Measurements from ENCODE around the gene PLA1A.

The PLA1A gene

GRCh38 chr3:119627461-119627860 is 29.8 kb downstream of the PLA1A start:
- peak; percentile 42 for DNase-seq (ENCODE audit: low read depth)
- TF ChIP-seq CTCF (IDR thresholded peaks at IDR 0.05; ENCODE audit: low read length, missing control alignments), result no peak
- no peak overlapping the region for H3K4me3 ChIP-seq (replicated peaks; ENCODE audit: low read depth, low read length)

GRCh38 chr3:119628390-119628789 is 30.7 kb downstream of the PLA1A start:
- no peak for TF ChIP-seq CTCF (IDR thresholded peaks at IDR 0.05; ENCODE audit: low read length, missing control alignments)
- DNase-seq (ENCODE audit: low read depth), result no peak

GRCh38 chr3:119628816-119629445 is 31.2 kb downstream of the PLA1A start:
- no peak for DNase-seq (ENCODE audit: low read depth)
- TF ChIP-seq CTCF (IDR thresholded peaks at IDR 0.05; ENCODE audit: low read length, missing control alignments), result no peak
- H3K4me3 ChIP-seq (replicated peaks; ENCODE audit: low read depth, low read length), result no peak overlapping the region

More at GRCh38 chr3:119628390-119628789, 30.7 kb downstream of the PLA1A start:
- H3K4me3 ChIP-seq (replicated peaks; ENCODE audit: low read depth, low read length), result no peak overlapping the region

GRCh38 chr3:119630128-119630879 is 32.6 kb downstream of the PLA1A start:
- no peak for TF ChIP-seq CTCF (IDR thresholded peaks at IDR 0.05; ENCODE audit: low read length, missing control alignments)
- peak; percentile 77 for DNase-seq (ENCODE audit: low read depth)
- H3K4me3 ChIP-seq (replicated peaks; ENCODE audit: low read depth, low read length), result no peak overlapping the region

- DNase-seq (ENCODE audit: low read depth), result no peak
- no peak overlapping the region for H3K4me3 ChIP-seq (replicated peaks; ENCODE audit: low read depth, low read length)
- no peak for TF ChIP-seq CTCF (IDR thresholded peaks at IDR 0.05; ENCODE audit: low read length, missing control alignments)
Observed at GRCh38 chr3:119630880-119631329, 33.2 kb downstream of the PLA1A start.

GRCh38 chr3:119631516-119631915 is 33.8 kb downstream of the PLA1A start:
- DNase-seq (ENCODE audit: low read depth), result no peak
- TF ChIP-seq CTCF (IDR thresholded peaks at IDR 0.05; ENCODE audit: low read length, missing control alignments), result no peak
- no peak overlapping the region for H3K4me3 ChIP-seq (replicated peaks; ENCODE audit: low read depth, low read length)

All from fibroblast of pulmonary artery (primary cell).